Nephron progenitor cell (in vitro differentiated cells): ENCODE data around the gene SERPINH1.

Experiments
- DNase-seq: peaks from one replicate; pipeline ENCODE4 v3.0.0; 2021
- H3K27ac Mint-ChIP-seq: 2 replicates; pipeline ENCODE4 v1.8.0; 2021; ENCODE audit warnings: mild to moderate bottlenecking, moderate library complexity, mixed read lengths
- H3K27me3 Mint-ChIP-seq: 2 replicates; pipeline ENCODE4 v1.8.0; 2021; ENCODE audit warnings: mild to moderate bottlenecking, low read depth, mixed read lengths; ENCODE audit not compliant: poor library complexity
- H3K36me3 Mint-ChIP-seq: 2 replicates; pipeline ENCODE4 v1.8.0; 2021; ENCODE audit warnings: low read depth, mixed read lengths
- H3K4me1 Mint-ChIP-seq: 2 replicates; pipeline ENCODE4 v1.8.0; 2021; ENCODE audit warnings: mixed read lengths
- H3K4me3 Mint-ChIP-seq: 2 replicates; pipeline ENCODE4 v1.8.0; 2021; ENCODE audit warnings: mild to moderate bottlenecking, moderate library complexity, mixed read lengths
- H3K9me3 Mint-ChIP-seq: 2 replicates; pipeline ENCODE4 v1.8.0; 2021; ENCODE audit warnings: mild to moderate bottlenecking, moderate library complexity, mixed read lengths
- TF ChIP-seq, protein P1 (sequence below): fragments of 200-600 bp; sonication (generic); IDR thresholded peaks from 2 replicates; pipeline ENCODE4 v1.5.0; 2021; ENCODE audit warnings: antibody characterized with exemption

Gene SERPINH1

GRCh38 chr11:75603791-75604736 is 42.0 kb downstream of the SERPINH1 start:
- TF ChIP-seq, protein P1, sequence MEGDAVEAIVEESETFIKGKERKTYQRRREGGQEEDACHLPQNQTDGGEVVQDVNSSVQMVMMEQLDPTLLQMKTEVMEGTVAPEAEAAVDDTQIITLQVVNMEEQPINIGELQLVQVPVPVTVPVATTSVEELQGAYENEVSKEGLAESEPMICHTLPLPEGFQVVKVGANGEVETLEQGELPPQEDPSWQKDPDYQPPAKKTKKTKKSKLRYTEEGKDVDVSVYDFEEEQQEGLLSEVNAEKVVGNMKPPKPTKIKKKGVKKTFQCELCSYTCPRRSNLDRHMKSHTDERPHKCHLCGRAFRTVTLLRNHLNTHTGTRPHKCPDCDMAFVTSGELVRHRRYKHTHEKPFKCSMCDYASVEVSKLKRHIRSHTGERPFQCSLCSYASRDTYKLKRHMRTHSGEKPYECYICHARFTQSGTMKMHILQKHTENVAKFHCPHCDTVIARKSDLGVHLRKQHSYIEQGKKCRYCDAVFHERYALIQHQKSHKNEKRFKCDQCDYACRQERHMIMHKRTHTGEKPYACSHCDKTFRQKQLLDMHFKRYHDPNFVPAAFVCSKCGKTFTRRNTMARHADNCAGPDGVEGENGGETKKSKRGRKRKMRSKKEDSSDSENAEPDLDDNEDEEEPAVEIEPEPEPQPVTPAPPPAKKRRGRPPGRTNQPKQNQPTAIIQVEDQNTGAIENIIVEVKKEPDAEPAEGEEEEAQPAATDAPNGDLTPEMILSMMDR: no peak
- Mint-ChIP-seq H3K27me3 (peaks cover 59% of the 10 kb centered on the region), H3K9me3 (no peaks in the 10 kb centered on the region), H3K4me1 (peaks cover 16% of the 10 kb centered on the region), H3K4me3 (no peak overlapping the region), H3K36me3 (no peaks in the 10 kb centered on the region), H3K27ac (no peak overlapping the region)
- DNase-seq: no peak

- H3K36me3 Mint-ChIP-seq: no peaks in the 10 kb centered on the region
- H3K27me3 Mint-ChIP-seq: peaks cover 59% of the 10 kb centered on the region
- TF ChIP-seq, protein P1: no peak
- DNase-seq: no peak
- H3K27ac Mint-ChIP-seq: no peak overlapping the region
- no peak overlapping the region for H3K4me3 Mint-ChIP-seq
- no peaks in the 10 kb centered on the region for H3K9me3 Mint-ChIP-seq
- H3K4me1 Mint-ChIP-seq: peaks cover 13% of the 10 kb centered on the region
Observed at GRCh38 chr11:75606099-75606498, 44.0 kb downstream of the SERPINH1 start.

DNA sequence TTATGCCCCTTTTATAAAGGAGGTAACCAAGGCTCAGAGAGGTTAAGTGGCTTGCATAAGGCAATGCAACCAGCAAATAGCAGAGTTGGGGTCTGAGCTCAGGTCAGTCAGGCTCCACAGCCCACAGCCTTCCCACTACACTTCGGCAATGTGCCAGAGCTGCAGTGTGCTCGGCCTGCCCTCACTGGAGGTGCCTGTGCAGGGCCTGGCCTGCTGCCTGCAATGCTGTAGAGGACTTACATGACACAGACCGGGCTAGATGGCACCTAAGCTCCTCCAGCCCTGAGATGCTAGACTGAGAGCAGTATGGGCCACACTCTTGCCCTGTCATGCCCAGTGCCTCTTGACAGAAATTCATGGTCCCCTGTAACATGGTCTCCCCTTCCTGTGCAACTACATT is 49.8 kb downstream of the SERPINH1 start:
- Mint-ChIP-seq H3K36me3 (no peaks in the 10 kb centered on the region), H3K4me3 (no peak overlapping the region), H3K4me1 (peaks cover 11% of the 10 kb centered on the region), H3K27ac (no peak overlapping the region), H3K27me3 (peaks cover 41% of the 10 kb centered on the region), H3K9me3 (no peaks in the 10 kb centered on the region)
- TF ChIP-seq, protein P1: no peak
- DNase-seq: no peak

GRCh38 chr11:75615751-75616150 is 53.7 kb downstream of the SERPINH1 start:
- H3K9me3 Mint-ChIP-seq: peaks cover 6% of the 10 kb centered on the region
- TF ChIP-seq, protein P1: no peak
- H3K36me3 Mint-ChIP-seq: no peaks in the 10 kb centered on the region
- DNase-seq: no peak
- H3K4me1 Mint-ChIP-seq: peaks cover 11% of the 10 kb centered on the region
- H3K27ac Mint-ChIP-seq: no peak overlapping the region
- H3K4me3 Mint-ChIP-seq: no peak overlapping the region
- peaks cover 23% of the 10 kb centered on the region for H3K27me3 Mint-ChIP-seq

- Mint-ChIP-seq H3K27me3 (peaks cover 23% of the 10 kb centered on the region), H3K36me3 (no peaks in the 10 kb centered on the region), H3K9me3 (peaks cover 6% of the 10 kb centered on the region), H3K4me3 (no peak overlapping the region), H3K27ac (peak overlapping the region; percentile 26), H3K4me1 (peaks cover 11% of the 10 kb centered on the region)
- TF ChIP-seq, protein P1: no peak
- DNase-seq: no peak
Observed at GRCh38 chr11:75616281-75616680, 54.2 kb downstream of the SERPINH1 start.
